Liver (tissue), 9 donors: Measurements from ENCODE around the gene SYNE4. TPM values are rescaled to one million over a fixed set of nuclear protein-coding genes. Genes with fewer than 3 reads are reported as not detected.
A peak's percentile ranks its signal among the peaks of the same experiment; 100 is the strongest.

ENCODE experiments used
- DNase-seq: peaks from one replicate; pipeline ENCODE4 v3.0.0-alpha.2; 2017; ENCODE audit warnings: low spot score
- H3K27ac ChIP-seq, 2 donors: one replicate each; pipeline ENCODE4 v1.7.0; 2013; ENCODE audit warnings: inconsistent platforms in 2 of 2, low read length in 2 of 2, control low read depth in 1 of 2, low read depth in 1 of 2, mild to moderate bottlenecking in 1 of 2
- H3K27me3 ChIP-seq, 4 donors: one replicate each; pipeline versions ENCODE4 v1.6.1 to v1.7.0; 2013; ENCODE audit warnings: low read length in 3 of 4, inconsistent platforms in 1 of 4, mild to moderate bottlenecking in 1 of 4, moderate library complexity in 1 of 4; ENCODE audit not compliant: control insufficient read depth in 4 of 4, insufficient read depth in 4 of 4
- H3K36me3 ChIP-seq, 4 donors: one replicate each; pipeline versions ENCODE4 v1.6.1 to v1.7.0; 2013; ENCODE audit warnings: low read length in 3 of 4, mild to moderate bottlenecking in 3 of 4, low read depth in 1 of 4, moderate library complexity in 1 of 4; ENCODE audit not compliant: control insufficient read depth in 4 of 4, insufficient read depth in 3 of 4
- H3K4me1 ChIP-seq, 4 donors: one replicate each; pipeline versions ENCODE4 v1.6.1 to v1.7.0; 2013; ENCODE audit warnings: low read length in 3 of 4, mild to moderate bottlenecking in 3 of 4, moderate library complexity in 1 of 4; ENCODE audit not compliant: control insufficient read depth in 4 of 4, insufficient read depth in 4 of 4
- H3K4me3 ChIP-seq, 3 donors: one replicate each; pipeline versions ENCODE4 v1.6.1 to v1.7.0; 2013; ENCODE audit warnings: low read length in 3 of 3, control low read depth in 1 of 3, low read depth in 1 of 3, mild to moderate bottlenecking in 1 of 3
- H3K9ac ChIP-seq, 2 donors: one replicate each; pipeline ENCODE4 v1.7.0; 2013; ENCODE audit warnings: low read length in 2 of 2, mild to moderate bottlenecking in 2 of 2, moderate library complexity in 2 of 2, control low read depth in 1 of 2, low read depth in 1 of 2
- H3K9me3 ChIP-seq, 4 donors: one replicate each; pipeline versions ENCODE4 v1.6.1 to v1.7.0; 2013; ENCODE audit warnings: low read length in 3 of 4; ENCODE audit not compliant: control insufficient read depth in 4 of 4
- EGR1 ChIP-seq, 2 donors: IDR thresholded peaks; 2 replicates each; pipeline ENCODE4 v1.6.1; 2016 to 2018; ENCODE audit warnings: antibody characterized with exemption in 2 of 2, low read depth in 2 of 2
- FOXA1 ChIP-seq: IDR thresholded peaks from 2 replicates; pipeline ENCODE4 v1.6.1; 2016; ENCODE audit warnings: antibody characterized with exemption
- FOXA2 ChIP-seq: IDR thresholded peaks from 2 replicates; pipeline ENCODE4 v1.6.1; 2016; ENCODE audit warnings: antibody characterized with exemption
- GABPA ChIP-seq, 2 donors: IDR thresholded peaks in 1 of 2; conservative IDR thresholded peaks in 1 of 2; 2 replicates each; pipeline ENCODE4 v1.6.1; 2016; ENCODE audit warnings: antibody characterized with exemption in 2 of 2, mild to moderate bottlenecking in 1 of 2, moderate library complexity in 1 of 2
- HNF4A ChIP-seq, 2 donors: conservative IDR thresholded peaks; 2 replicates each; pipeline ENCODE4 v1.6.1; 2016; ENCODE audit warnings: antibody characterized with exemption in 2 of 2, mild to moderate bottlenecking in 2 of 2
- HNF4G ChIP-seq: IDR thresholded peaks from 2 replicates; pipeline ENCODE4 v1.6.1; 2016; ENCODE audit warnings: antibody characterized with exemption
- JUND ChIP-seq, 2 donors: IDR thresholded peaks; 2 replicates each; pipeline ENCODE4 v1.6.1; 2016; ENCODE audit warnings: antibody characterized with exemption in 2 of 2
- NR2F2 ChIP-seq: IDR thresholded peaks from 2 replicates; pipeline ENCODE4 v1.6.1; 2016; ENCODE audit warnings: antibody characterized with exemption
- RAD21 ChIP-seq, 2 donors: IDR thresholded peaks; 2 replicates each; pipeline ENCODE4 v1.6.1; 2016; ENCODE audit warnings: antibody characterized with exemption in 2 of 2, mild to moderate bottlenecking in 2 of 2
- SP1 ChIP-seq: IDR thresholded peaks from 2 replicates; pipeline ENCODE4 v1.6.1; 2018; ENCODE audit warnings: antibody characterized with exemption, mild to moderate bottlenecking
- YY1 ChIP-seq: IDR thresholded peaks from 2 replicates; pipeline ENCODE4 v1.6.1; 2016; ENCODE audit warnings: antibody characterized with exemption, mild to moderate bottlenecking
- WGBS: extraction: QIAGEN DNeasy Blood & Tissue Kit; methylation state at CpG from one replicate; pipeline ENCODE4 v1.1.7; 2013; 5-methylcytosine and 5-hydroxymethylcytosine counted together
- polyA plus RNA-seq, 2 donors: library from polyadenylated mRNA; stranded (reverse) in 1 of 2; unstranded in 1 of 2; fragments of 200-250 nt in 1 of 2; fragments of >200 nt in 1 of 2; fragmentation: Nextera tagmentation in 1 of 2; extraction: Ambion mirVana in 1 of 2; gene quantifications; one replicate each; pipeline versions ENCODE4 v1.2.1 to v1.2.3, GENCODE V29; 2013 to 2015
- total RNA-seq, 2 donors: library from RNA; depleted of rRNA; stranded (reverse); fragments of >200 nt; gene quantifications; one replicate each; pipeline ENCODE4 v1.2.3, GENCODE V29; 2014
- TF ChIP-seq, protein P1 (sequence below): fragments of 150-350 bp; IDR thresholded peaks from 2 replicates; pipeline ENCODE4 v1.5.1; 2017; ENCODE audit warnings: improper control_type of control experiment, low read depth, low read length; ENCODE audit not compliant: missing input control
- TF ChIP-seq, protein P2 (sequence below): IDR thresholded peaks from 2 replicates; pipeline ENCODE4 v1.6.1; 2016; ENCODE audit warnings: antibody characterized with exemption
- TF ChIP-seq, protein P3 (sequence below): IDR thresholded peaks from 2 replicates; pipeline ENCODE4 v1.6.1; 2016; ENCODE audit warnings: antibody characterized with exemption, mild to moderate bottlenecking
- TF ChIP-seq, protein P4 (sequence below): IDR thresholded peaks from 2 replicates; pipeline ENCODE4 v1.6.1; 2016; ENCODE audit warnings: antibody characterized with exemption
- donor health status: healthy.
- donor health status: healthy.
- donor health status: healthy.
- donor health status: healthy.
- donor health status: healthy.

SYNE4 gene
- total and polyA plus RNA-seq, 4 donors = 1.8 to 5.7 (median 4.3) TPM

DNA sequence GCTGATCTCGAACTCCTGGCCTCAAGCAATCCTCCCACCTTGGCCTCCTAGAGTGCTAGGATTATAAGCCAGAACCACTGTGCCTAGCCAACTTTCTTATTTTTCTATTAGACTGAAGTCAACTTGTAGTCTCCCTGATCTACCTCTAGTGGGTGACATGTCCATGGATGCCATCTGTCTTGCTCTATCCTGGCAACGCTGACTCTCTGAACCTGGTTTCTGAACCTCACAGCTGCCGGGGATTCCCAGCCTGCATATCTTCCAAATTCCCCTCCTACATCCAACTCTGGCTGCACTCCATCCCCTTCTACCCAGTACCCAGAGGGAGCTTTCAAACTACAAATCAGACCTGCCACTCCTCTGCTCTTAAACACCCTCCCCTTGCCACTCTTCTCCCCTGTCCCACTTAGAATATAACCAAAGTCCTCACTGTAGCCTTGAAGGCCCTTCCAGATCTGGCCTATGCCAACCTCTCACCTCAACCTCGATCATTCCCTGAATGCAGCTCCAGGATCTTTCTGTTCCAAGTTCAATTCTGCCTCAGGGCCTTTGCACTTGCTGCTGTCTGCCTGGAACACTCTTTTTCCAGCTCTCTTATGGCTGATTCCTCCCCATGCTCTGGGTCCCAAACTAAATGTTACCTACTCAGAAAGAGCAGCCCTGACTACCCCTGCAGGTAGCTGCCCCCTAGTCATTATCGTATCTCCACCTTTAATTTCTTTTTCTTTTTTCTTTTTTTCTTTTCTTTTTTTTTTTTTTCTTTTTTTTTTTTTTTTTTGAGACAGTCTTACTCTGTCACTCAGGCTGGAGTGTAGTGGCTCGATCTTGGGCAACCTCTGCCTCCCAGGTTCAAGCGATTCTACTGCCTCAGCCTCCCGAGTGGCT, 21.9 kb upstream of the SYNE4 start:
- no peaks in the 10 kb centered on the region for H3K9me3 ChIP-seq
- no peak for DNase-seq
- no peak overlapping the region for H3K27ac ChIP-seq
- no peak overlapping the region for H3K9ac ChIP-seq
- H3K27me3 ChIP-seq = no peaks in the 10 kb centered on the region
- H3K36me3 ChIP-seq = peaks cover 0 to 4% (median 0%) of the 10 kb centered on the region in 4 donors
- TF ChIP-seq YY1 = no peak
- no peak for TF ChIP-seq FOXA1
- TF ChIP-seq RAD21 (IDR thresholded peaks at IDR 0.05) = peak in 1 of 2 donors; percentile 60
- TF ChIP-seq, protein P1, sequence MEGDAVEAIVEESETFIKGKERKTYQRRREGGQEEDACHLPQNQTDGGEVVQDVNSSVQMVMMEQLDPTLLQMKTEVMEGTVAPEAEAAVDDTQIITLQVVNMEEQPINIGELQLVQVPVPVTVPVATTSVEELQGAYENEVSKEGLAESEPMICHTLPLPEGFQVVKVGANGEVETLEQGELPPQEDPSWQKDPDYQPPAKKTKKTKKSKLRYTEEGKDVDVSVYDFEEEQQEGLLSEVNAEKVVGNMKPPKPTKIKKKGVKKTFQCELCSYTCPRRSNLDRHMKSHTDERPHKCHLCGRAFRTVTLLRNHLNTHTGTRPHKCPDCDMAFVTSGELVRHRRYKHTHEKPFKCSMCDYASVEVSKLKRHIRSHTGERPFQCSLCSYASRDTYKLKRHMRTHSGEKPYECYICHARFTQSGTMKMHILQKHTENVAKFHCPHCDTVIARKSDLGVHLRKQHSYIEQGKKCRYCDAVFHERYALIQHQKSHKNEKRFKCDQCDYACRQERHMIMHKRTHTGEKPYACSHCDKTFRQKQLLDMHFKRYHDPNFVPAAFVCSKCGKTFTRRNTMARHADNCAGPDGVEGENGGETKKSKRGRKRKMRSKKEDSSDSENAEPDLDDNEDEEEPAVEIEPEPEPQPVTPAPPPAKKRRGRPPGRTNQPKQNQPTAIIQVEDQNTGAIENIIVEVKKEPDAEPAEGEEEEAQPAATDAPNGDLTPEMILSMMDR = peak; percentile 17
- no peak for TF ChIP-seq HNF4A (conservative IDR thresholded peaks at IDR 0.05)
- TF ChIP-seq NR2F2 = no peak
- TF ChIP-seq EGR1 (IDR thresholded peaks at IDR 0.05; ENCODE audit: low read depth in 2 of 2) = no peak
- TF ChIP-seq HNF4G = no peak
- TF ChIP-seq FOXA2 = no peak
- TF ChIP-seq, protein P2, sequence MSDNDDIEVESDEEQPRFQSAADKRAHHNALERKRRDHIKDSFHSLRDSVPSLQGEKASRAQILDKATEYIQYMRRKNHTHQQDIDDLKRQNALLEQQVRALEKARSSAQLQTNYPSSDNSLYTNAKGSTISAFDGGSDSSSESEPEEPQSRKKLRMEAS = no peak
- TF ChIP-seq GABPA (IDR thresholded peaks at IDR 0.05 in 1 of 2, conservative IDR thresholded peaks at IDR 0.05 in 1 of 2) = no peak
- TF ChIP-seq, protein P3, sequence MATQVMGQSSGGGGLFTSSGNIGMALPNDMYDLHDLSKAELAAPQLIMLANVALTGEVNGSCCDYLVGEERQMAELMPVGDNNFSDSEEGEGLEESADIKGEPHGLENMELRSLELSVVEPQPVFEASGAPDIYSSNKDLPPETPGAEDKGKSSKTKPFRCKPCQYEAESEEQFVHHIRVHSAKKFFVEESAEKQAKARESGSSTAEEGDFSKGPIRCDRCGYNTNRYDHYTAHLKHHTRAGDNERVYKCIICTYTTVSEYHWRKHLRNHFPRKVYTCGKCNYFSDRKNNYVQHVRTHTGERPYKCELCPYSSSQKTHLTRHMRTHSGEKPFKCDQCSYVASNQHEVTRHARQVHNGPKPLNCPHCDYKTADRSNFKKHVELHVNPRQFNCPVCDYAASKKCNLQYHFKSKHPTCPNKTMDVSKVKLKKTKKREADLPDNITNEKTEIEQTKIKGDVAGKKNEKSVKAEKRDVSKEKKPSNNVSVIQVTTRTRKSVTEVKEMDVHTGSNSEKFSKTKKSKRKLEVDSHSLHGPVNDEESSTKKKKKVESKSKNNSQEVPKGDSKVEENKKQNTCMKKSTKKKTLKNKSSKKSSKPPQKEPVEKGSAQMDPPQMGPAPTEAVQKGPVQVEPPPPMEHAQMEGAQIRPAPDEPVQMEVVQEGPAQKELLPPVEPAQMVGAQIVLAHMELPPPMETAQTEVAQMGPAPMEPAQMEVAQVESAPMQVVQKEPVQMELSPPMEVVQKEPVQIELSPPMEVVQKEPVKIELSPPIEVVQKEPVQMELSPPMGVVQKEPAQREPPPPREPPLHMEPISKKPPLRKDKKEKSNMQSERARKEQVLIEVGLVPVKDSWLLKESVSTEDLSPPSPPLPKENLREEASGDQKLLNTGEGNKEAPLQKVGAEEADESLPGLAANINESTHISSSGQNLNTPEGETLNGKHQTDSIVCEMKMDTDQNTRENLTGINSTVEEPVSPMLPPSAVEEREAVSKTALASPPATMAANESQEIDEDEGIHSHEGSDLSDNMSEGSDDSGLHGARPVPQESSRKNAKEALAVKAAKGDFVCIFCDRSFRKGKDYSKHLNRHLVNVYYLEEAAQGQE = no peak
- no peak overlapping the region for H3K4me3 ChIP-seq
- WGBS = 79% methylated on average over 8 of the region's 8 CpGs
- peaks cover 0 to 8% (median 1%) of the 10 kb centered on the region in 4 donors for H3K4me1 ChIP-seq

DNA sequence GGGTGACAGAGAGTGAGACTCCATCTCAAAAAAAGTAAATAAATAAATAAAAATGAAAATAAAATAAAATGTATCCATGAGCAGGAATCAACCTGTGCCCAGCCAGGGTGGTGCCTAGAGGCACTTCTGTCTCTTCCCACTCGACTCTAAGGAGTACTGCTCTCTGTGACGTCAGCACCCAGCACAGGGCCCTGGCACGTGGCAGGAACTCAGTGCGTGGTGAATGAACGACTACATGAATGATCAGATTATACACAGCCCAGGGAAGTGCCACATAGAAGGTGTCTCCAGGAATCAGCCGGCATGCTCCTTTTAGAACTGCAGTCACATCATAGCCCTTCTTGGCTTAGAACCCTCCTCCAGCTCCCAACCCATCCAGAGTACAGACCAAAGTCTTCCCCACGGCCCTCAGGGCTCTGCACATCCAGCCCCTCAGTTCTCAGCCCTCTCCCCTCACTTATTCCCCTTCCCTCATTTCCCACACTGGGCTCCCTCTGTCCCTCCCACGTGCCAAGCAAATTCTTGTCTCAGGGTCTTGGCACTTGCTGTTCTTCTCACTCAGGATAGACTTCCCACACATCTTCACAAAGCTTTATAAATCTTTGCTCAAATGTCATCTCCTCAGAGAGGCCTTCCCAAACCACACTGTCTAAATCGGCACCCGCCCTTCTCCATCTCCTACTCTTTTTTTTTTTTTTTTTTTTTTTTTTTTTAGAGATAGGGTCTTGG, 19.9 kb upstream of the SYNE4 start:
- WGBS = 91% methylated on average over 10 of the region's 10 CpGs
- Histone ChIP-seq H3K36me3 (no peaks in the 10 kb centered on the region), H3K27me3 (no peaks in the 10 kb centered on the region), H3K9ac (no peak overlapping the region), H3K9me3 (no peaks in the 10 kb centered on the region), H3K4me3 (no peak overlapping the region), H3K27ac (no peak overlapping the region), H3K4me1 (peaks cover 0 to 8% (median 1%) of the 10 kb centered on the region in 4 donors)
- DNase-seq = no peak
- TF ChIP-seq, protein P4, sequence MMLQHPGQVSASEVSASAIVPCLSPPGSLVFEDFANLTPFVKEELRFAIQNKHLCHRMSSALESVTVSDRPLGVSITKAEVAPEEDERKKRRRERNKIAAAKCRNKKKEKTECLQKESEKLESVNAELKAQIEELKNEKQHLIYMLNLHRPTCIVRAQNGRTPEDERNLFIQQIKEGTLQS = no peak
- TF ChIP-seq SP1 (no peak), NR2F2 (no peak), JUND (IDR thresholded peaks at IDR 0.05) (no peak), HNF4G (no peak), RAD21 (IDR thresholded peaks at IDR 0.05) (no peak), GABPA (IDR thresholded peaks at IDR 0.05 in 1 of 2, conservative IDR thresholded peaks at IDR 0.05 in 1 of 2) (no peak), FOXA2 (no peak), FOXA1 (no peak), EGR1 (IDR thresholded peaks at IDR 0.05; ENCODE audit: low read depth in 2 of 2) (no peak), HNF4A (conservative IDR thresholded peaks at IDR 0.05) (no peak)
- TF ChIP-seq, protein P1 = no peak
- TF ChIP-seq, protein P3 = no peak
